Upper lobe of right lung (tissue), 1 donor: ENCODE measurements around the gene RNF144A. TPM values are rescaled to one million over a fixed set of nuclear protein-coding genes. Genes with fewer than 3 reads are reported as not detected.

Experiments
- ATAC-seq: fragments of 200-7000 bp; cut with Tn5 transposase; one replicate; pipeline ENCODE4 v1.9.1; 2020; ENCODE audit warnings: mild to moderate bottlenecking, moderate library complexity
- DNase-seq: peaks from one replicate; pipeline ENCODE4 v3.0.0-alpha.2; 2020
- H3K27ac ChIP-seq: fragments of 200-600 bp; one replicate; pipeline ENCODE4 v1.8.0; 2022
- H3K27me3 ChIP-seq: fragments of 200-600 bp; one replicate; pipeline ENCODE4 v1.8.0; 2022; ENCODE audit warnings: mild to moderate bottlenecking
- H3K36me3 ChIP-seq: fragments of 200-600 bp; one replicate; pipeline ENCODE4 v1.8.0; 2022
- H3K4me1 ChIP-seq: fragments of 200-600 bp; one replicate; pipeline ENCODE4 v1.8.0; 2022
- H3K4me3 ChIP-seq: fragments of 200-600 bp; one replicate; pipeline ENCODE4 v1.8.0; 2022; ENCODE audit warnings: mild to moderate bottlenecking
- H3K9me3 ChIP-seq: fragments of 200-600 bp; one replicate; pipeline ENCODE4 v1.8.0; 2022
- CTCF ChIP-seq: fragments of 200-600 bp; IDR thresholded peaks from one replicate; pipeline ENCODE4 v1.8.0; 2022; ENCODE audit warnings: antibody characterized with exemption
- intact Hi-C: fragments of 100-400 bp; cut with DNase I; formaldehyde crosslinking; loops from one replicate; pipeline ENCODE4 v1.11.0; 2022
- total RNA-seq: library from RNA; stranded (reverse); fragmentation: NEBNext Ultra II Directional; extraction: Animal tissue kit (Norgen Biotek cat#: 25700); gene quantifications from one replicate; pipeline ENCODE4 v1.2.1, GENCODE V29; 2021
- donor health status: DM: no; HTN: yes; CAD: no; lungs with severe emphysema.

The RNF144A gene
- total RNA-seq, 1 donor from 2014 or later: 16.0 TPM

GRCh38 chr2:7089898-7090510, 172.8 kb downstream of the RNF144A start:
- DNase-seq (no peak), ATAC-seq (no peak)
- TF ChIP-seq CTCF: no peak
- no peak overlapping the region for H3K4me3 ChIP-seq
- H3K27me3 ChIP-seq: no peaks in the 10 kb centered on the region
- H3K36me3 ChIP-seq: no peaks in the 10 kb centered on the region
- intact Hi-C loops: no loop called here
- peaks cover under 1% of the 10 kb centered on the region for H3K9me3 ChIP-seq
- H3K27ac ChIP-seq: no peak overlapping the region
- H3K4me1 ChIP-seq: no peaks in the 10 kb centered on the region

- intact Hi-C loops: no loop called here
Measured at GRCh38 chr2:7093376-7093775, 176.2 kb downstream of the RNF144A start.

More at GRCh38 chr2:7093376-7093775, 176.2 kb downstream of the RNF144A start:
- Histone ChIP-seq H3K27me3 (no peaks in the 10 kb centered on the region), H3K4me1 (peaks cover 3% of the 10 kb centered on the region), H3K9me3 (no peaks in the 10 kb centered on the region), H3K4me3 (no peak overlapping the region), H3K36me3 (no peaks in the 10 kb centered on the region), H3K27ac (no peak overlapping the region)
- ATAC-seq (no peak), DNase-seq (no peak)
- no peak for TF ChIP-seq CTCF

Other genes starting within 250 kb of the RNF144A start
- gene CMPK2, start 51.5 kb upstream of the RNF144A start, total RNA-seq: 23.2 TPM
- gene RSAD2, start 39.6 kb upstream of the RNF144A start, total RNA-seq: 25.7 TPM